Choroid plexus epithelial cell (primary cell): ENCODE measurements around the gene ADGRD2.

Experiments used
- DNase-seq: peaks from one replicate; pipeline ENCODE4 v3.0.0-alpha.2; 2010; ENCODE audit warnings: low read depth
- H3K4me3 ChIP-seq: 2 replicates; pipeline ENCODE4 v1.5.1; 2011; ENCODE audit warnings: low read depth, mild to moderate bottlenecking, control low read depth, low read length, moderate library complexity
- CTCF ChIP-seq: conservative IDR thresholded peaks from 2 replicates; pipeline ENCODE4 v1.5.1; 2011; ENCODE audit warnings: low read depth, mild to moderate bottlenecking, control low read depth, inconsistent platforms, low read length, moderate library complexity

The ADGRD2 gene

GRCh38 chr9:124455820-124456219 lies 5.6 kb downstream of the ADGRD2 start:
- no peak for DNase-seq
- TF ChIP-seq CTCF: no peak
- H3K4me3 ChIP-seq: no peak overlapping the region

GRCh38 chr9:124456341-124457078 lies 6.3 kb downstream of the ADGRD2 start:
- H3K4me3 ChIP-seq: no peak overlapping the region
- no peak for TF ChIP-seq CTCF
- no peak for DNase-seq

- no peak for DNase-seq
Observed at GRCh38 chr9:124457079-124457886, 7.0 kb downstream of the ADGRD2 start.

GRCh38 chr9:124457887-124458431 lies 7.7 kb downstream of the ADGRD2 start:
- DNase-seq: no peak
- no peak for TF ChIP-seq CTCF
- H3K4me3 ChIP-seq: no peak overlapping the region

More at GRCh38 chr9:124457079-124457886, 7.0 kb downstream of the ADGRD2 start:
- TF ChIP-seq CTCF: no peak
- H3K4me3 ChIP-seq: no peak overlapping the region

- H3K4me3 ChIP-seq: no peak overlapping the region
- no peak for TF ChIP-seq CTCF
- DNase-seq: no peak
Observed at GRCh38 chr9:124458441-124458840, 8.2 kb downstream of the ADGRD2 start.

- DNase-seq: no peak
- no peak for TF ChIP-seq CTCF
- H3K4me3 ChIP-seq: no peak overlapping the region
Observed at GRCh38 chr9:124462739-124463138, 12.5 kb downstream of the ADGRD2 start.
